Stimulated activated naive CD4-positive, alpha-beta T cell treated with Interleukin-2 at 50 U/mL for 16 hours (primary cell): ENCODE data around the gene MAP3K7CL.

Source experiments
- DNase-seq: peaks from one replicate; lab custom pipeline; 2025; lab: John Stamatoyannopoulos, UW

Gene MAP3K7CL

GRCh38 chr21:29196670-29197191 lies 66.3 kb downstream of the MAP3K7CL start:
- DNase-seq: no peak

GRCh38 chr21:29201186-29201585 lies 70.7 kb downstream of the MAP3K7CL start:
- DNase-seq: no peak

GRCh38 chr21:29205009-29205408 lies 74.6 kb downstream of the MAP3K7CL start:
- DNase-seq: no peak

- DNase-seq: no peak
These were observed 75.5 kb downstream of the MAP3K7CL start for GRCh38 chr21:29205988-29206387.

GRCh38 chr21:29206445-29206844 lies 76.0 kb downstream of the MAP3K7CL start:
- DNase-seq: no peak

- no peak for DNase-seq
These were observed 76.8 kb downstream of the MAP3K7CL start for GRCh38 chr21:29207201-29207600.

- no peak for DNase-seq
These were observed 77.7 kb downstream of the MAP3K7CL start for GRCh38 chr21:29208044-29208681.

- DNase-seq: no peak
These were observed 78.2 kb downstream of the MAP3K7CL start for GRCh38 chr21:29208682-29209059.

GRCh38 chr21:29209696-29210095 lies 79.3 kb downstream of the MAP3K7CL start:
- no peak for DNase-seq

- DNase-seq: no peak
These were observed 80.8 kb downstream of the MAP3K7CL start for GRCh38 chr21:29211205-29211604.

GRCh38 chr21:29212446-29212845 lies 82.0 kb downstream of the MAP3K7CL start:
- DNase-seq: no peak

GRCh38 chr21:29213513-29214385 lies 83.3 kb downstream of the MAP3K7CL start:
- no peak for DNase-seq

- DNase-seq: no peak
These were observed 85.3 kb downstream of the MAP3K7CL start for GRCh38 chr21:29215709-29216108.

GRCh38 chr21:29217818-29218291 lies 87.4 kb downstream of the MAP3K7CL start:
- DNase-seq: no peak

- no peak for DNase-seq
These were observed 88.3 kb downstream of the MAP3K7CL start for GRCh38 chr21:29218749-29219148.

- no peak for DNase-seq
These were observed 88.8 kb downstream of the MAP3K7CL start for GRCh38 chr21:29219165-29219770.

GRCh38 chr21:29221253-29221744 lies 90.9 kb downstream of the MAP3K7CL start:
- no peak for DNase-seq

GRCh38 chr21:29224006-29224405 lies 93.6 kb downstream of the MAP3K7CL start:
- DNase-seq: no peak
